ENCODE measurements around the gene PRSS23.

- TF ChIP-seq, protein P1, sequence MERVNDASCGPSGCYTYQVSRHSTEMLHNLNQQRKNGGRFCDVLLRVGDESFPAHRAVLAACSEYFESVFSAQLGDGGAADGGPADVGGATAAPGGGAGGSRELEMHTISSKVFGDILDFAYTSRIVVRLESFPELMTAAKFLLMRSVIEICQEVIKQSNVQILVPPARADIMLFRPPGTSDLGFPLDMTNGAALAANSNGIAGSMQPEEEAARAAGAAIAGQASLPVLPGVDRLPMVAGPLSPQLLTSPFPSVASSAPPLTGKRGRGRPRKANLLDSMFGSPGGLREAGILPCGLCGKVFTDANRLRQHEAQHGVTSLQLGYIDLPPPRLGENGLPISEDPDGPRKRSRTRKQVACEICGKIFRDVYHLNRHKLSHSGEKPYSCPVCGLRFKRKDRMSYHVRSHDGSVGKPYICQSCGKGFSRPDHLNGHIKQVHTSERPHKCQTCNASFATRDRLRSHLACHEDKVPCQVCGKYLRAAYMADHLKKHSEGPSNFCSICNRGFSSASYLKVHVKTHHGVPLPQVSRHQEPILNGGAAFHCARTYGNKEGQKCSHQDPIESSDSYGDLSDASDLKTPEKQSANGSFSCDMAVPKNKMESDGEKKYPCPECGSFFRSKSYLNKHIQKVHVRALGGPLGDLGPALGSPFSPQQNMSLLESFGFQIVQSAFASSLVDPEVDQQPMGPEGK (CRISPR knock-in tag; IDR thresholded peaks at IDR 0.05; ENCODE audit: borderline replicate concordance): no peak
- no peak for TF ChIP-seq CREB5 (CRISPR knock-in tag; IDR thresholded peaks at IDR 0.05; ENCODE audit: low read depth)
Observed at GRCh38 chr11:86797133-86797532, 3.2 kb upstream of the PRSS23 start.

All from SK-N-SH treated with all-trans-retinoic acid at 6 μM for 48 hours (cell line).